GM18502 (cell line): ENCODE data around the gene ZNF423.
A peak's percentile ranks its signal among the peaks of the same experiment; 100 is the strongest.

ENCODE experiments used
- ATAC-seq: cut with Tn5 transposase; IDR thresholded peaks from one replicate; pipeline ENCODE4 v1.9.1; 2021; ENCODE audit warnings: mild to moderate bottlenecking; ENCODE audit not compliant: unreplicated experiment, poor library complexity

ZNF423 gene

GRCh38 chr16:49619811-49620157, 236.1 kb downstream of the ZNF423 start:
- ATAC-seq: no peak

- no peak for ATAC-seq
Observed at GRCh38 chr16:49618955-49619354, 237.0 kb downstream of the ZNF423 start.

- ATAC-seq: no peak
Observed at GRCh38 chr16:49617710-49618330, 238.1 kb downstream of the ZNF423 start.

GRCh38 chr16:49617016-49617629, 238.8 kb downstream of the ZNF423 start:
- ATAC-seq: no peak

GRCh38 chr16:49615576-49615975, 240.3 kb downstream of the ZNF423 start:
- ATAC-seq: no peak

- no peak for ATAC-seq
Observed at GRCh38 chr16:49610983-49611382, 244.9 kb downstream of the ZNF423 start.

GRCh38 chr16:49608779-49609178, 247.1 kb downstream of the ZNF423 start:
- ATAC-seq: no peak

GRCh38 chr16:49608098-49608497, 247.8 kb downstream of the ZNF423 start:
- ATAC-seq: no peak

GRCh38 chr16:49605536-49606254, 250.2 kb downstream of the ZNF423 start:
- ATAC-seq: no peak

- ATAC-seq: no peak
Observed at GRCh38 chr16:49604602-49605001, 251.3 kb downstream of the ZNF423 start.

GRCh38 chr16:49603956-49604355, 252.0 kb downstream of the ZNF423 start:
- no peak for ATAC-seq

- ATAC-seq: no peak
Observed at GRCh38 chr16:49602976-49603310, 253.0 kb downstream of the ZNF423 start.

GRCh38 chr16:49602201-49602975, 253.5 kb downstream of the ZNF423 start:
- no peak for ATAC-seq

GRCh38 chr16:49601576-49601975, 254.3 kb downstream of the ZNF423 start:
- ATAC-seq: no peak

- ATAC-seq: no peak
Observed at GRCh38 chr16:49600976-49601375, 254.9 kb downstream of the ZNF423 start.

GRCh38 chr16:49600536-49600935, 255.4 kb downstream of the ZNF423 start:
- ATAC-seq: no peak

- no peak for ATAC-seq
Observed at GRCh38 chr16:49599704-49600103, 256.2 kb downstream of the ZNF423 start.

- no peak for ATAC-seq
Observed at GRCh38 chr16:49599281-49599680, 256.6 kb downstream of the ZNF423 start.

- peak; percentile 85 for ATAC-seq
Observed at GRCh38 chr16:49598383-49599170, 257.3 kb downstream of the ZNF423 start.

- ATAC-seq: no peak
Observed at GRCh38 chr16:49597796-49598195, 258.1 kb downstream of the ZNF423 start.
